ENCODE data around the gene CAPS.

CAPS gene

GRCh38 chr19:5891938-5892771 lies 21.9 kb upstream of the CAPS start:
- no peak for DNase-seq (ENCODE audit: low read depth)

- no peak for DNase-seq (ENCODE audit: low read depth)
Observed at GRCh38 chr19:5892772-5893275, 21.2 kb upstream of the CAPS start.

GRCh38 chr19:5893296-5893903 lies 20.7 kb upstream of the CAPS start:
- no peak for DNase-seq (ENCODE audit: low read depth)

GRCh38 chr19:5893907-5894703 lies 19.9 kb upstream of the CAPS start:
- DNase-seq (ENCODE audit: low read depth): no peak

- no peak for DNase-seq (ENCODE audit: low read depth)
Observed at GRCh38 chr19:5894704-5895349, 19.2 kb upstream of the CAPS start.

GRCh38 chr19:5895409-5895808 lies 18.6 kb upstream of the CAPS start:
- DNase-seq (ENCODE audit: low read depth): no peak

GRCh38 chr19:5895890-5896289 lies 18.2 kb upstream of the CAPS start:
- no peak for DNase-seq (ENCODE audit: low read depth)

GRCh38 chr19:5896365-5897076 lies 17.5 kb upstream of the CAPS start:
- DNase-seq (ENCODE audit: low read depth): no peak

GRCh38 chr19:5897189-5897969 lies 16.7 kb upstream of the CAPS start:
- DNase-seq (ENCODE audit: low read depth): no peak

GRCh38 chr19:5899728-5900526 lies 14.1 kb upstream of the CAPS start:
- DNase-seq (ENCODE audit: low read depth): no peak

- no peak for DNase-seq (ENCODE audit: low read depth)
Observed at GRCh38 chr19:5900976-5901375, 13.1 kb upstream of the CAPS start.

GRCh38 chr19:5903056-5903623 lies 10.9 kb upstream of the CAPS start:
- DNase-seq (ENCODE audit: low read depth): peak; percentile 40

GRCh38 chr19:5903624-5904351 lies 10.3 kb upstream of the CAPS start, which contains the start of gene NDUFA11:
TSS of gene NDUFA11 (minus strand) at chr19:5903790. CDS start at chr19:5903708, 82 bp downstream.
- peak; percentile 92 for DNase-seq (ENCODE audit: low read depth)

- DNase-seq (ENCODE audit: low read depth): peak; percentile 99
Observed at GRCh38 chr19:5904352-5905113, 9.5 kb upstream of the CAPS start, which contains the start of gene VMAC. TSS of gene VMAC (plus strand) at chr19:5904872. CDS start at chr19:5904891, 19 bp downstream.

- DNase-seq (ENCODE audit: low read depth): no peak
Observed at GRCh38 chr19:5905114-5905778, 8.8 kb upstream of the CAPS start.

GRCh38 chr19:5907241-5907640 lies 6.8 kb upstream of the CAPS start:
- DNase-seq (ENCODE audit: low read depth): no peak

- no peak for DNase-seq (ENCODE audit: low read depth)
Observed at GRCh38 chr19:5908773-5909442, 5.1 kb upstream of the CAPS start.
